NB4 (cell line): ENCODE data around the gene MACROD2.

Source experiments
- CTCF ChIP-seq: IDR thresholded peaks from one replicate; pipeline ENCODE4 v1.5.1; 2012; ENCODE audit warnings: low read depth, low read length
- MAX ChIP-seq: IDR thresholded peaks from 2 replicates; pipeline ENCODE4 v1.6.1; 2011; ENCODE audit warnings: low read depth, low read length

GRCh38 chr20:14234666-14235295, 239.5 kb downstream of the MACROD2 start:
- TF ChIP-seq CTCF (no peak), MAX (no peak)
